Activated CD4-positive, alpha-beta T cell treated with anti-CD3 and anti-CD28 coated beads, Interleukin-2, amount 50 U/mL, for 48 hours (primary cell): Measurements from ENCODE around the gene TIMM50.

Experiments
- DNase-seq, 2 experiments: peaks; one replicate each; pipeline ENCODE4 v3.0.0-alpha.2; 2020

TIMM50 gene

DNA sequence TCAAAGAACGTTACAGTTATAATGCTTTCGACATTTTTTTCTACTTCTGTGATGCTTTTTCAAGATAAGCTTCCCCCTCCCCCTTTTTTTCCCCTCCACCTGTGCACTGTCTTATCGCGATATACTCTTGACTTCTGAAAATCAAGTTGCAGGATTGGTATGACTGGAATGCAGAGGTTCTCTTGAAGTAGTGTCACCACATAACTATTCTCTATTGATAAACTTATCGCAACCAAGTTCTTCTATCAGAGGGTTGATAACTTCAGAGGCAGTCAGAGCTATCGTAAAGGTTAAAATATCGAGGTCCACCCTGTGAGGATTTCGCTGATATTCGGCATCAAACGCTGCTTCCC lies 58.5 kb downstream of the TIMM50 start:
- DNase-seq = no peak

DNA sequence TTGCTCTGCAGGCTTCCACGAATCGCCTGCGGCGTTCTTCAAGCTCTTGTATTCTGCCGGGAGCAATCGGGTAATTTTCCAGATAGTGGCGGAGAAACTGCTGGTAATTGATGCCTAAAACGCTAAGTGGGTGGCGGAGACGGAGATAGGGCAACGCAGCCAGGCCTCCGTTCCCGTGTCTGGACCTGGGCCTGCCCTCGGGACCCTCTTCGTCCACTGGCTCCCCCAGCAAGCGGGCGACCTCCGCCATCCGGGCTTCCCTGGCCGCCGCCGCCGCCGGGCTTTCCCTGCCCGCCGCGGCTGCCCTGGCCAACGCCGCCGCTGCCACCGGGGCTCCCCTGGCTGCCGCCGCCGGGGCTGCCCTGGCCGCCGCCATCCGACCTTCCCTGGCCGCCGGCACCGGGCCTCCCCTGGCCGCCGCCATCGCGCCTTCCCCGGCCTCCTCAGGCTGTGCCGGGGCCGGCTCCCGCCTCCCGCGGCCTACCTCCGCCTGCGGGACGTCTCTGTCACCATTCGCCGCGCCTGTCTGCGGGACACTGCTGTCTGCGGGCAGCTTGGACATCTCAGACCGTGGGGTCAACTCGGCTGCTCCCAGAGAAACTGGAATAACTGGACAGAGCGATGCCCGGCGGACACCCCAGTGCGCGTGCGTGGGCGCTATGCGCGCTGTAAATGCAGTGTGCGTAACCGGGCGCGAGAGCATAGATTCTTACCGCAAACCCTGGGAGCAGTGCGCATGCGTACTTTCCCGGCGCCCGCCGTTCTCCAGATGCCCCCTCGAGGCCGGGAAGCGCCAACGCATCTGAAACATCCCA lies 59.1 kb downstream of the TIMM50 start, which contains the start of gene EID2:
EID2 (minus strand) TSS at position 644 of the 815 bp plus-strand sequence; CDS start at position 562, 82 bp downstream.
- peak; percentile 93 to 95 for DNase-seq

DNA sequence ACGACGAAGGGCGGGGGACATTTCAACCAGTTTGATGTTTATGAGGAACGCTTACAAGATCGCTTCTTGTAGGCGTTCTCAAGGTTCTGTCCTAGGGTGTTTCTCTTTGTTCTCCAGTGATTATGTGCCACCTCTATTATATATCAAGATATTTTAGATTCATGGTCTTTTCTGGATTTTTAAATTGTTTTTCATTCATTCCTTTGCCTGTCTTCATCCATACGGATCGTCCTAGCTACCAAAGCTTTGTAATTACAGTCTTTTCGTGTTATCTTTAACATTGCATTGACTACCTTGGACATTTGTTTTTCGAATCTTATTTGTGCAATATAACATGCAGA lies 59.7 kb downstream of the TIMM50 start:
- DNase-seq = no peak
